Skeletal muscle cell (primary cell): Measurements from ENCODE around the gene SORBS1.
"Not testable (repeated sequence)": the region's sequence is repeated elsewhere in the genome, so short reads cannot be mapped to it uniquely, and the experiment has no call there.

Experiments
- DNase-seq: peaks from one replicate; pipeline ENCODE4 v3.0.0-alpha.2; 2010; ENCODE audit warnings: low read depth
- H3K4me3 ChIP-seq: 2 replicates; pipeline ENCODE4 v1.5.1; 2011; ENCODE audit warnings: low read depth, mild to moderate bottlenecking, control low read depth, low read length, moderate library complexity

Gene SORBS1

DNA sequence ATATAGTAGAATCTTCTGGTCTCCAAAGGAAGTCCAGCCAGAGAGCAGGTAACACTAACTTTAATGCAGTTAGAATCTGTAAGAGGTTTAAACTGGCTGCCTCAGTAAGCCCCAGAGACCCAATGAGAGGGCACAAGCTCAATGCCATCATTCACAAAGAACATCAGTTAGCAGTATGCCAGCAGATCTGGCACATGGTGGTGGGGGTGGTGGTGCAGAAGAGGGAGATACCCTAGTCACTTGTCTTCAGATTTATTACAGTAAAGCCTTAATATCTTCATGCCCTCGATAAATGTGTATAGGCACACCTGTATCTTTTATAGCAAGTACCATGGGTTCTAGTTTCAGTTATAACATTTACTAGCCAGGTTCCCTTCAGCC lies 86.2 kb downstream of the SORBS1 start:
- no peak overlapping the region for H3K4me3 ChIP-seq
- no peak for DNase-seq

- H3K4me3 ChIP-seq, result no peak overlapping the region
- peak; percentile 30 for DNase-seq
Observed at GRCh38 chr10:95474228-95475002, 86.8 kb downstream of the SORBS1 start.

DNA sequence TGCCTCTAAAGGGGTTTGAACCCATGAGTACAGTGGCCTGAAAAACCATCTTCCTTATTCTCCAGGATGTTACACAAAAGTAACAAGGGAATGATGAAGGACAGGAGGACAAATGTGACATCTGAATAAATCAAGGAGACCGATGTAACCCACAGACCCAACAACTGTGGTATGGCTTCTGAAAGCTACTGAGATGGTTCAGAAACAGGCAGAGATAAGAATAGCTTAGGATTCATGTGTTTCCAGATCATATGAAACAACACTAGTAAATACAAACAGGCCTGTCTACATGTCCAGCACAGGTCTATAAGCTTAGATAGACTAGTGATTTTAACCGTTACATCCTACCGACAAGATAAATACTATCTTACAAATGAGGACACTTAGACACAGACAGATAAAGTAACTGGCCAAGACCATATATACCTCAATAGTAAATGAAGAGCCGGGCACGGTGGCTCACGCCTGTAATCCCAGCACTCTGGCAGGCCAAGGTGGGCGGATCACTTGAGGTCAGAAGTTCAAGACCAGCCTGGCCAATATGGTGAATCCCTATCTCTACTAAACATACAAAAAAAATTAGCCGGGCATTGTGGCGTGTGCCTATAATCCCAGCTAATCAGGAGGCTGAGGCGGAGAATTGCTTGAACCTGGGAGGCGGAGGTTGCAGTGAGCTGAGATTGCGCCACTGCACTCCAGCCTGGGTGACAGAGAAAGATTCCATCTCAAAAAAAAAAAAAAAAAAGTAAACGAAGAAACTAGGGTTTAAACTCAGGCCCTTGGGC lies 88.7 kb downstream of the SORBS1 start:
- no peak for DNase-seq
- H3K4me3 ChIP-seq, result no peak overlapping the region

DNA sequence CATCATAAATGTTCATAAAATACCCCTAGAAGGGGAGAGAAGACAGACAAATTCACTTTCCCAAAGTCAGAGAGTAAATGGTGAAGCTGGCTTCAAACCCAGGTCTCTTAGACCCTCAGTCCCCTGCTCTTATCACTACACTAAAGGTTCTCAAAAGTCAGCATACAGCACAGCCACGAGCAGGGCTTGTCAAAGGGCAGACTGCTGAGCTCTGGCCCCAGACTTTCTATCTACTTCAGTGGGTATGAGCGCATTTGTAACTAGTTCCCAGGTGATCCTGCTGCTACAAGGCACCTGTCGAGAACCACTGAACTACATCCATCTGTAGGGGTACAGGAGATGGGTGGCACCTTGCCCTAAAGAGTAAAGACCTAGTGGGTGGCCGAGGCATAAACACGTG lies 91.5 kb downstream of the SORBS1 start:
- DNase-seq, result no peak
- H3K4me3 ChIP-seq, result no peak overlapping the region

DNA sequence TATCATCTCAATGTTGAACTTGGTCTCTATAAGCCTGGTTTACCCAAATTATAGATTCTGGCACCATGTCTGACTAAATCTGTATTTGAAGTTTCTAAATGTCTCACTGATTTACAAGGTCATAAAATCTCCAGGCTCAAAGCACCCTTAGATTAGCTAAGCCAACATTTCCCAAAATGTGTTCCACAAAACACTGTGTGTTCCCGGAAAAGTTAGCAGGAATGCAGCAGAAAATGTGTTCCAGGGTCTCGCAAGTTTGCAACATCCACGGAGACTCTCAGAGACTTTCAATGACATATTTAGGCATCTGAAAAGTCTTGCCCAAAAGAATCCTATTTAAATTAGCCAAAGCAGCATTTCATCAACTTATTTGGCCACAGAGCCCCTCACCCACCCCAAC lies 91.9 kb downstream of the SORBS1 start:
- no peak for DNase-seq
- no peak overlapping the region for H3K4me3 ChIP-seq

- not testable (repeated sequence) for DNase-seq, H3K4me3 ChIP-seq
Observed at GRCh38 chr10:95467642-95468041, 93.5 kb downstream of the SORBS1 start.

- DNase-seq, result no peak
Observed at GRCh38 chr10:95467162-95467599, 94.0 kb downstream of the SORBS1 start.

DNA sequence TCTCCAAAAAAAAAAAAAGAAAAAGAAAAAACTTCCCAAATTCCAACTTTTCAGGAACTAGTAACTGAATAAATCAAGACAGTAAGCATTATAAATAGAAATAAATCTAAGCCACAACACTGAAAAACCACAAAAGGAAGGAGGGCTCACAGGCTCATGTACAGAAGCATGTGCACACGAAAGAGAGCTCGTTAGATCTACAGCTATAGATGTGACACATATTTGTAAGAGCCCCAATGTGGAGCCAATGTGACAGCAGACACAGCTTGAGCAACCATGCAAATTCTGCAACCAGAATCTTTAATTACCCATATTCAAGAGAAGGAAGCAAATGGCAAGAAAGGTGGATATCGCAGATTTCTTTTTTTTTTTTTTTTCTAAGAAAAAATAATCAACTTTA lies 94.7 kb downstream of the SORBS1 start:
- no peak for DNase-seq
- no peak overlapping the region for H3K4me3 ChIP-seq

More at GRCh38 chr10:95467162-95467599, 94.0 kb downstream of the SORBS1 start:
- no peak overlapping the region for H3K4me3 ChIP-seq

DNA sequence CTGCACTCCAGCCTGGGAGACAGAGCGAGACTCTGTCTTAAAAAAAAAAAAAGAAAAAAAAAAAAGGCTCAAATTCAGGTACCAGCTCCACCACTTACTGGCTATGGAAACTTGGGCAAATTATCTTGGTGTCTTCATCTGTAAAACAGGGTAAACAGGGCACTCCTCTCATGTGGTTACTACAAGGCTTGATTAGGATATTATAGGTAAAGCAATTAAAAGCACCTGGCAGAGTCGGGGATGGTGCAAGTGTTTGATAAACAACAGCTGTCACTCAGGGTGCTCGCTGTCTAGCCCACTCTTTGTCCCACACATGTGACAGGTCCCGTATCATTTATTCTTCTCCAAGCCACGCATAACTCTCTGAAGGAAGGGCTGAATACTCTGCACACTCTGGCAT lies 96.9 kb downstream of the SORBS1 start:
- H3K4me3 ChIP-seq, result no peak overlapping the region
- no peak for DNase-seq

GRCh38 chr10:95462740-95463667 lies 98.2 kb downstream of the SORBS1 start:
- H3K4me3 ChIP-seq, result no peak overlapping the region
- no peak for DNase-seq

GRCh38 chr10:95461611-95462010 lies 99.6 kb downstream of the SORBS1 start:
- DNase-seq, result no peak
- no peak overlapping the region for H3K4me3 ChIP-seq

DNA sequence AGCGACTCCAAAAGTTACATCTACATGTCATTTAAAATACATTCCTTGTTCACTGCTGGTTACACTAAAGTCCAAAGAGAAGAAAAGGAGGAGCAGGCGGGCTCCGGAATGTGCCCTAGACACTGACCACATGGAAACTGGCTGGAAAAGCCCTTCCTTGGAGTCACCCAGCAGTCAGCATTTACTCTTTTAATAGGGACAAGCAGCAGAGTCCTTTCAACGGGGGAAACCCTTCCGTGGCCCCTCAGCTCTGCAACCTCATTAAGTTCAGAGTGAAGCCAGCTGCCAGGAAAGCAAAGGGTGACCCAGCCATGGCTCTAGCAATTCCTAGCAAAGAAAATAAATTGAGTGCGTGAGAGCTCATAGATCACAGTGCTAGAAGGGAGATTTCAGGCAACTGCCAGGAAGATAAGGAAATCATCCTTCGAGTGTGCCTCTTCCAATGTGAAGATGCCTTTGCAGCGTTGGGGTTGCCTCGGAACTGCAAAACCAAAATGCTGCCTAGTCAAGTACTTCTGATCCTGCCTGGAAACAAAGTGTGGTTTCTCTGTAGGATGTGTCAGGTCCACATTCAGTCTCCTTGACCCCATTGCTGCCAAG lies 101.6 kb downstream of the SORBS1 start:
- H3K4me3 ChIP-seq, result no peak overlapping the region
- DNase-seq, result no peak

GRCh38 chr10:95458871-95459270 lies 102.3 kb downstream of the SORBS1 start:
- no peak for DNase-seq
- no peak overlapping the region for H3K4me3 ChIP-seq

DNA sequence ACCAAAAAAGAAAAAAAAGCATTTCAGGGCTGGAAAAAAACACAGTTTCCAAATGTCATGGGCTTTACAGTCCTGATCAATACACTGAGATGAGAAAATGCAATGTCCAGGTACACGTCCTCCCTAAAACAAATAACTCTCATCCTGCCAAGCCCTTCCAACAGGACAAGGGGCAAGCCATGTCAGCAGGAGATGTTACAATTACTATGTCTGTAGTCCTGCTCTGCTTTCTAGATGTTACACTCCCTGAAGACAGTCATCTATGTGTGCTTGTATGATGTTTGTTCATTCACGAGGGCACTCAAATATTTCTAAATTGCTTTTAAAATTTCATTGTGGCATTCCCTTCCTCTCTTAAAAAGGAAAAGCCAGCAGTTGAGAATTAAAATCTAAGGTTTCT lies 103.2 kb downstream of the SORBS1 start:
- H3K4me3 ChIP-seq, result no peak overlapping the region
- no peak for DNase-seq

- H3K4me3 ChIP-seq, result no peak overlapping the region
- DNase-seq, result no peak
Observed at GRCh38 chr10:95457319-95457886, 103.8 kb downstream of the SORBS1 start.

DNA sequence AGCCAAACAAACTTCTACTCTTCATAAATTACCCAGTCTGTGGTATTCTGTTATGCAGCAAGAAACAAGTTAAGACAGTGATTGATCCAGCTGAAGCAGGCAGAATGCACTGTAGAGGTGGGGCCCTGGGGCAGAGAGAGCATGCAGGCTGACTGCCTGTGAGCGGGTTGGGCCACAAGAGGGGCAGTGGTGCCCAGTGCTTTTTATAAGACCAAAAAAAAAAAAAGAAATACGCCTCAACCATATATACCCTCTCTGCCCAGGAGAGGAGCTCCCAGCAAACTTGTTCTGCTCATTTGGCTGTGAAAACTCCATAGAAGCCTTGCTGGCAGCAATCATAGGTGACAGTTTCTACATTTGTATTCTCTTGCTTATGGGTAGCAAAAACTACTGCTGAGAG lies 104.7 kb downstream of the SORBS1 start:
- H3K4me3 ChIP-seq, result no peak overlapping the region
- no peak for DNase-seq

GRCh38 chr10:95454940-95455339 lies 106.2 kb downstream of the SORBS1 start:
- H3K4me3 ChIP-seq, result no peak overlapping the region
- no peak for DNase-seq

DNA sequence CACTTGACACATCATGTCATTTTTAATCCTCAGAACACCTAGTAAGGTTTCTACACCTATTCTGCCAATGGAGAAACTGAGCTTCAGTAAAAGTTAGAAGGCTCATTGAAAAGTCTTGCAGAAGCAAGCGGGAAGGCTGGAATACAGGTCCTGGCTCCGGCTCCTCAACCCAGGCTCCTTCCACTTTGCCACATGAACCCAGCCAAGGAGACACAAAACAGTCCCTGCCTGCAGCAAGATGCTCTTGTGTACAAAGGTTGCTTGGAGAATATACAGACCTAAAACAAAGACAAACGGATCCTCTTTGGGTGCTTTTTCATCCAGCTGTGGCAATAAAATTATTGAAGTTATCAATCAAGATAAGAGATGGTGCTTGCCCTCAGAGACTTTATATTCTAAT lies 106.8 kb downstream of the SORBS1 start:
- H3K4me3 ChIP-seq, result no peak overlapping the region
- no peak for DNase-seq
